T-cell (primary cell): ENCODE results near the gene LRAT. TPM values are rescaled to one million over a fixed set of nuclear protein-coding genes. Genes with fewer than 3 reads are reported as not detected.
A peak's percentile ranks its signal among the peaks of the same experiment; 100 is the strongest.

Source experiments
- ATAC-seq, 4 experiments: fragments of 200-7000 bp in 3 of 4; fragments of 150-1000 bp in 1 of 4; cut with Tn5 transposase; replicated peaks in 1 of 4; 1 replicate in 3 of 4; 2 replicates in 1 of 4; pipeline ENCODE4 v1.10.0; 2021; ENCODE audit warnings: moderate library complexity in 3 of 4, mild to moderate bottlenecking in 2 of 4, moderate number of reproducible peaks in 1 of 4
- CTCF ChIA-PET, 2 donors: fragments of 300-600 bp; sonication (Branson Sonifier 250); formaldehyde crosslinking; loops; one replicate each; lab custom pipeline; 2022; ENCODE audit warnings: antibody characterized with exemption in 2 of 2; lab: Charles Lee
- POLR2A ChIA-PET, 2 donors: fragments of 300-600 bp; sonication (Branson Sonifier 250); formaldehyde crosslinking; loops; one replicate each; lab custom pipeline; 2022; ENCODE audit warnings: antibody characterized with exemption in 2 of 2; lab: Charles Lee
- DNase-seq, 35 experiments: peaks; one replicate each; pipeline versions ENCODE4 v3.0.0 to v3.0.0-alpha.2; 2013 to 2023
- H3K27ac ChIP-seq: one replicate; pipeline ENCODE4 v1.5.1; 2013; ENCODE audit warnings: low read length
- H3K27me3 ChIP-seq, 2 experiments: replicated peaks in 1 of 2; 1 replicate in 1 of 2; 2 replicates in 1 of 2; pipeline versions ENCODE4 v1.6.1 to v1.7.0; 2013; ENCODE audit warnings: low read length in 1 of 2, mixed read lengths in 1 of 2; ENCODE audit not compliant: control insufficient read depth in 2 of 2, insufficient read depth in 2 of 2; ENCODE audit errors: extremely low read depth in 1 of 2
- H3K36me3 ChIP-seq, 2 donors: 1 replicate in 1 of 2; 2 replicates in 1 of 2; pipeline versions ENCODE4 v1.6.1 to v1.7.0; 2013; ENCODE audit warnings: low read length in 1 of 2; ENCODE audit not compliant: control insufficient read depth in 2 of 2, insufficient read depth in 1 of 2; ENCODE audit errors: extremely low read depth in 1 of 2
- H3K4me1 ChIP-seq, 2 experiments: 1 replicate in 1 of 2; 2 replicates in 1 of 2; pipeline versions ENCODE4 v1.6.1 to v1.7.0; 2013; ENCODE audit warnings: low read length in 2 of 2, mixed read lengths in 1 of 2; ENCODE audit not compliant: insufficient read depth in 2 of 2, control insufficient read depth in 1 of 2; ENCODE audit errors: extremely low read depth in 1 of 2
- H3K4me3 ChIP-seq, 2 donors: 1 replicate in 1 of 2; 2 replicates in 1 of 2; pipeline versions ENCODE4 v1.5.1 to v1.7.0; 2013; ENCODE audit warnings: mild to moderate bottlenecking in 2 of 2, low read length in 1 of 2, moderate library complexity in 1 of 2; ENCODE audit not compliant: control insufficient read depth in 1 of 2; ENCODE audit errors: extremely low read depth in 1 of 2
- H3K9me3 ChIP-seq: 2 replicates; pipeline ENCODE4 v1.7.0; 2013
- H3K27ac Mint-ChIP-seq, 2 donors: one replicate each; pipeline ENCODE4 v1.8.0; 2020 to 2021; ENCODE audit warnings: mild to moderate bottlenecking in 2 of 2, mixed read lengths in 2 of 2
- H3K27me3 Mint-ChIP-seq, 2 donors: one replicate each; pipeline ENCODE4 v1.8.0; 2021 to 2022; ENCODE audit warnings: mixed read lengths in 2 of 2
- H3K36me3 Mint-ChIP-seq: one replicate; pipeline ENCODE4 v1.8.0; 2021; ENCODE audit warnings: mixed read lengths
- H3K4me1 Mint-ChIP-seq, 3 donors: one replicate each; pipeline ENCODE4 v1.8.0; 2020 to 2022; ENCODE audit warnings: mixed read lengths in 3 of 3, mild to moderate bottlenecking in 1 of 3
- H3K4me3 Mint-ChIP-seq, 3 donors: one replicate each; pipeline ENCODE4 v1.8.0; 2020 to 2022; ENCODE audit warnings: mild to moderate bottlenecking in 3 of 3, mixed read lengths in 3 of 3, moderate library complexity in 3 of 3
- H3K9me3 Mint-ChIP-seq, 3 donors: one replicate each; pipeline ENCODE4 v1.8.0; 2020 to 2022; ENCODE audit warnings: mixed read lengths in 3 of 3
- WGBS: methylation state at CpG from one replicate; pipeline ENCODE4 v1.1.5; 2013; ENCODE audit warnings: missing lambda C conversion rate; ENCODE audit not compliant: insufficient coverage; 5-methylcytosine and 5-hydroxymethylcytosine counted together
- total RNA-seq, 35 experiments: library from RNA in 6 of 35; stranded (reverse) in 6 of 35; fragments of 120-200 nt in 1 of 35; gene quantifications; one replicate each; pipeline versions ENCODE4 v1.2.1 to v1.2.4 and lab custom pipeline; 2013 to 2026

LRAT gene
- total RNA-seq (not detected), total RNA-seq (lab: John Stamatoyannopoulos, UW) (0 to 0.26 (median 0.04) reads per million in 29 experiments)
- total RNA-seq (2013): not detected

GRCh38 chr4:154743683-154744340, at the start of gene LRAT:
Gene LRAT (plus strand): TSS chr4:154744000. CDS start chr4:154744327, 327 bp downstream.
- POLR2A ChIA-PET: no interaction called here
- Histone ChIP-seq H3K4me1 (peaks cover 0 to 30% of the 10 kb centered on the region in 2 experiments), H3K27me3 (peaks cover 16 to 47% of the 10 kb centered on the region in 2 experiments), H3K4me3 (peak within 1 kb of the TSS; percentile 47 to 81), H3K36me3 (no peaks in the 10 kb centered on the region), H3K27ac (no peak within 1 kb of the TSS), H3K9me3 (no peaks in the 10 kb centered on the region)
- CTCF ChIA-PET: interaction anchor here in 1 of 2 donors (0.6 kb wide), 1 partner anchor 9 kb away, joined by 3 read pairs; no protein-coding TSS in a partner anchor
- peaks cover 60 to 61% of the 10 kb centered on the region in 2 donors for H3K27me3 Mint-ChIP-seq
- peak; percentile 59 to 91 (median 71) for ATAC-seq
- no peaks in the 10 kb centered on the region for H3K36me3 Mint-ChIP-seq
- DNase-seq: peak in 17 of 35 experiments; percentile 1 to 35 (median 9)
- no peaks in the 10 kb centered on the region for H3K9me3 Mint-ChIP-seq
- WGBS: 6% methylated on average over 55 of the region's 55 CpGs
- H3K27ac Mint-ChIP-seq: peak within 1 kb of the TSS in 1 of 2 donors; percentile 36
- H3K4me3 Mint-ChIP-seq: peak within 1 kb of the TSS; percentile 77 to 91 (median 81)
- peaks cover 19 to 29% (median 25%) of the 10 kb centered on the region in 3 donors for H3K4me1 Mint-ChIP-seq

DNA sequence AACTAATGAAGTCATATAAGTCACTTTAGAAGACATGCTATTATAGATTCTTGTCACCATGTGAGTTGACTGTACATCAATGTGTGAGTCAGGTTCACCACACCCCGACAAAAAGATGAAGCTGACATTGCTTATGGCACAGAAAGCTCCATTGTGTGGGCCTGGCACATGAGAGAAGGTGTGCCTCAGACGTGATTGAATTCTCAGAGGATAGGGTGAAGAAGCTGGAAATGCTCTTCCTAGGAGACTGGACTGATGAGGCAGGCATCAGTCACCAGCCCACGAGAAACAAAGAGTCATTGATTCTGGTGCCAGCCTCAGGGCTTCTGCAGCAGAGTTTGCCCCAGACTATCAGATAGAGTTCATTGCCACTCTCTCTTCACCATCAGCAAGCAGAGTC, 35.9 kb upstream of the LRAT start:
- no peak overlapping the region for H3K27ac Mint-ChIP-seq
- no peaks in the 10 kb centered on the region for H3K4me1 Mint-ChIP-seq
- no peak overlapping the region for H3K4me3 Mint-ChIP-seq
- H3K27ac ChIP-seq: no peak overlapping the region
- POLR2A ChIA-PET: no interaction called here
- H3K36me3 ChIP-seq: no peaks in the 10 kb centered on the region
- DNase-seq (no peak), ATAC-seq (no peak)
- no peaks in the 10 kb centered on the region for H3K27me3 ChIP-seq
- H3K4me1 ChIP-seq: no peaks in the 10 kb centered on the region
- no peak overlapping the region for H3K4me3 ChIP-seq
- CTCF ChIA-PET: no interaction called here
- 58% methylated on average over 2 of the region's 3 CpGs for WGBS
- H3K9me3 Mint-ChIP-seq: peaks cover 0 to 3% (median 2%) of the 10 kb centered on the region in 3 donors
- H3K9me3 ChIP-seq: no peaks in the 10 kb centered on the region
- no peaks in the 10 kb centered on the region for H3K36me3 Mint-ChIP-seq
- peaks cover 10 to 11% of the 10 kb centered on the region in 2 donors for H3K27me3 Mint-ChIP-seq

GRCh38 chr4:154709550-154709949, 34.2 kb upstream of the LRAT start:
- H3K4me1 Mint-ChIP-seq: no peaks in the 10 kb centered on the region
- H3K9me3 Mint-ChIP-seq: peaks cover 0 to 3% (median 2%) of the 10 kb centered on the region in 3 donors
- H3K4me3 ChIP-seq: no peak overlapping the region
- ATAC-seq (no peak), DNase-seq (no peak)
- peaks cover 10 to 11% of the 10 kb centered on the region in 2 donors for H3K27me3 Mint-ChIP-seq
- no peaks in the 10 kb centered on the region for H3K4me1 ChIP-seq
- H3K9me3 ChIP-seq: no peaks in the 10 kb centered on the region
- no peak overlapping the region for H3K27ac ChIP-seq
- no peaks in the 10 kb centered on the region for H3K27me3 ChIP-seq
- no CpG with 5 or more reads among the region's 4 CpGs for WGBS
- no peaks in the 10 kb centered on the region for H3K36me3 Mint-ChIP-seq
- no peak overlapping the region for H3K27ac Mint-ChIP-seq
- CTCF ChIA-PET: no interaction called here
- POLR2A ChIA-PET: interaction anchor here in 1 of 2 donors (0.6 kb wide), 1 partner anchor 22 kb away, joined by 3 read pairs; no protein-coding TSS in a partner anchor
- H3K4me3 Mint-ChIP-seq: no peak overlapping the region
- H3K36me3 ChIP-seq: no peaks in the 10 kb centered on the region

GRCh38 chr4:154711522-154711921, 32.3 kb upstream of the LRAT start:
- no peak overlapping the region for H3K4me3 Mint-ChIP-seq
- H3K36me3 Mint-ChIP-seq: no peaks in the 10 kb centered on the region
- H3K9me3 Mint-ChIP-seq: peaks cover 0 to 3% (median 1%) of the 10 kb centered on the region in 3 donors
- Histone ChIP-seq H3K4me3 (no peak overlapping the region), H3K27me3 (no peaks in the 10 kb centered on the region), H3K9me3 (no peaks in the 10 kb centered on the region), H3K36me3 (no peaks in the 10 kb centered on the region), H3K4me1 (no peaks in the 10 kb centered on the region), H3K27ac (no peak overlapping the region)
- POLR2A ChIA-PET: no interaction called here
- H3K27ac Mint-ChIP-seq: no peak overlapping the region
- H3K27me3 Mint-ChIP-seq: peaks cover 10 to 11% of the 10 kb centered on the region in 2 donors
- CTCF ChIA-PET: no interaction called here
- DNase-seq (no peak), ATAC-seq (no peak)
- H3K4me1 Mint-ChIP-seq: no peaks in the 10 kb centered on the region

DNA sequence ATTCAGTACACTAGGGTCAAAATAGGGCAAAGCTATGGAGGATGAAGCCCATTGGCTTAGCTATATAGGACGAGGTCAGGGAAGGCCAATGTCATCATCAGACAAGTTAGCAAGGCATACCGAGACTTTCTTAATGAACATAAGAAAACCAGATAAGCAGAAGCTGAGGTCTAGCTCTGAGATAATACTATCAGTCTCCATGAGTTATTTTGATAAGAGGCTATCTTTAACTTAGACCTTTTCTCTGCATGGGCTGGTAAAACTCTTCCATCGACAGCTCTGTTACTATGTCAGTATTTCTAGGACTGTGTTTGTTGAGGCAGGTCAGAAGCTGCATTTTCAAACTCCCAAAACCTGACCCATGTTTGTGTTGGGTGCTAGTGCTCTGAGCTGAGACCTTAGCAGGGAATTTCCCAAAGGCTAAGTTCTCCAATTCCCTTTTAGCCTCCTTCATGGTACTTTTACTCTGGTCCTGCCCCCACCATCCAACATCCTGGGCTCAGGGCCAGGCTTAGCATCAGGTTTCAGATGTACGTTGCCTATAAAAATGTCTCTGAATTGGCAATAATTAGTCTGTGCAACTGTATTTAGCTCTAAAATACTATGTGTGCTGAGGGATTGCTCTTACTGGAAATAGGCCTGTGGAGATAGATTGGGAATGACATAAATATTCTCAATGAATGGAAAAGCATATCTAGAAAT, 29.3 kb upstream of the LRAT start:
- H3K27ac Mint-ChIP-seq: no peak overlapping the region
- Histone ChIP-seq H3K27ac (no peak overlapping the region), H3K9me3 (no peaks in the 10 kb centered on the region), H3K36me3 (no peaks in the 10 kb centered on the region), H3K4me1 (no peaks in the 10 kb centered on the region), H3K27me3 (no peaks in the 10 kb centered on the region), H3K4me3 (no peak overlapping the region)
- peaks cover 4 to 7% of the 10 kb centered on the region in 2 donors for H3K27me3 Mint-ChIP-seq
- no peaks in the 10 kb centered on the region for H3K36me3 Mint-ChIP-seq
- H3K4me3 Mint-ChIP-seq: no peak overlapping the region
- ATAC-seq (no peak), DNase-seq (no peak)
- CTCF ChIA-PET: interaction anchor here in 1 of 2 donors (0.5 kb wide), 1 partner anchor 462 kb away, joined by 3 read pairs; no protein-coding TSS in a partner anchor
- POLR2A ChIA-PET: no interaction called here
- no peaks in the 10 kb centered on the region for H3K4me1 Mint-ChIP-seq
- 60% methylated on average over 1 of the region's 4 CpGs for WGBS
- peaks cover 0 to 3% (median 0%) of the 10 kb centered on the region in 3 donors for H3K9me3 Mint-ChIP-seq

GRCh38 chr4:154719087-154719486, 24.7 kb upstream of the LRAT start:
- Mint-ChIP-seq H3K9me3 (no peaks in the 10 kb centered on the region), H3K27ac (no peak overlapping the region), H3K4me3 (no peak overlapping the region), H3K36me3 (no peaks in the 10 kb centered on the region), H3K4me1 (no peaks in the 10 kb centered on the region), H3K27me3 (peaks cover 0 to under 1% of the 10 kb centered on the region in 2 donors)
- WGBS: 68% methylated on average over 4 of the region's 4 CpGs
- Histone ChIP-seq H3K4me3 (no peak overlapping the region), H3K36me3 (no peaks in the 10 kb centered on the region), H3K9me3 (no peaks in the 10 kb centered on the region), H3K27me3 (no peaks in the 10 kb centered on the region), H3K4me1 (no peaks in the 10 kb centered on the region), H3K27ac (no peak overlapping the region)
- CTCF ChIA-PET: no interaction called here
- no peak for DNase-seq
- POLR2A ChIA-PET: no interaction called here
- ATAC-seq: no peak
